ENCODE measurements around the gene SDK1.
"Not testable (repeated sequence)": the region's sequence is repeated elsewhere in the genome, so short reads cannot be mapped to it uniquely, and the experiment has no call there.

The SDK1 gene

GRCh38 chr7:3582145-3582544 lies 281.1 kb downstream of the SDK1 start:
- not testable (repeated sequence) for DNase-seq (ENCODE audit: low read depth in 2 of 2)

GRCh38 chr7:3585826-3586225 lies 284.8 kb downstream of the SDK1 start:
- no peak for DNase-seq (ENCODE audit: low read depth in 2 of 2)

- no peak for DNase-seq (ENCODE audit: low read depth in 2 of 2)
These were observed 287.3 kb downstream of the SDK1 start for GRCh38 chr7:3588341-3588740.

GRCh38 chr7:3589752-3590151 lies 288.7 kb downstream of the SDK1 start:
- DNase-seq (ENCODE audit: low read depth in 2 of 2) = no peak

- no peak for DNase-seq (ENCODE audit: low read depth in 2 of 2)
These were observed 290.2 kb downstream of the SDK1 start for GRCh38 chr7:3591219-3591618.

DNA sequence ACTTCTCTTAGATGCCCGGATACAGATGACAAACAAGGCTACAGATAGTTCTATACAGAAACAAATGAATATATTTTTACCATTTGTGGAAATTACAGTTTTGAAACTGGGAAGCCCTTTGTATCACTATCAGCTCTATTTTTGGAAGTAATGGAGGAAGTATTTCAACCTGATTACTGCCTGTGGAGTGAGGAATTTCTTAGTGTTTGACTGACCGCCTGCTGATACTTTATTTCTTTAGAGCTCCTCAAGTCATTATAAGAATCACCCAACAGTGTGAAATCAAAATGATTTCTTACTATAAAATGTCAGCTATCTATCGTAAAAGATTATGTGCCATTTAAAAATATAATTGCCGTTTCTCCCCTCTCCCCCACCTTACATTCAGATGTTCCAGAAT lies 290.9 kb downstream of the SDK1 start:
- DNase-seq (ENCODE audit: low read depth in 2 of 2) = no peak

DNA sequence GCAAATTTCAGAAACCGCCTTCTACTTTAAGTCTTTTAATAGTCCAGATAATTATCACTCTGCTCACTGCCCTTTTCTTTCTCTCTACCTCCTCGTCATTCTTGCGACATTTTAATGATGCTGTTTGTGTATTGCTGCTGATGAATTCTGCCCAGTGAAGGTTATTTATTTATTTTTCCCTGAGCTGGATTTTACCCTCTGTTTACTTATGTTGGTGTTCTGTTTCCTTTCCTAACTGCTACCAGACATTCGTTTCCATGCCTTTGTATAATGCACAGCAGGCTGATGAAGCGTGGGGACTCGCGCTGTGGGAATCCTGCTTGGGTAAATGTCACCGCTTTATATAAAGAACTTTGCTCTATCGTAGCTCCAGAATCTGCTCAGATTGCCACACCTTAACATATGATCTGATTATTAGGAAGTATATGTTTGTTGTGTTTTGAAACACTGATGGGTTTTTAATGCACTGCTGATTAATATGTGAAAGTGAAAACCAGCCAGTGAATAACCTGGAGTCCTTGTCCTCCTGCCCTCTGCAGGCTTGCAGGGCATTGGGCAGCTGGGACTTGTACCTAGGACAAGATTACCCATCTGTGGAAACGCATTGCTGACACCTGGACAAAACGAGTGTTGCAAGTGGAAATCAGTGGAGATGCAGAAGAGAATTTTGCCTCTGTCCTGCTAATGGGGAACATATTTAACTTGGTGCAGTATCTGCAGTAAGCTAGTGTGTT lies 291.5 kb downstream of the SDK1 start:
- no peak for DNase-seq (ENCODE audit: low read depth in 2 of 2)

GRCh38 chr7:3594901-3595300 lies 293.8 kb downstream of the SDK1 start:
- no peak for DNase-seq (ENCODE audit: low read depth in 2 of 2)

DNA sequence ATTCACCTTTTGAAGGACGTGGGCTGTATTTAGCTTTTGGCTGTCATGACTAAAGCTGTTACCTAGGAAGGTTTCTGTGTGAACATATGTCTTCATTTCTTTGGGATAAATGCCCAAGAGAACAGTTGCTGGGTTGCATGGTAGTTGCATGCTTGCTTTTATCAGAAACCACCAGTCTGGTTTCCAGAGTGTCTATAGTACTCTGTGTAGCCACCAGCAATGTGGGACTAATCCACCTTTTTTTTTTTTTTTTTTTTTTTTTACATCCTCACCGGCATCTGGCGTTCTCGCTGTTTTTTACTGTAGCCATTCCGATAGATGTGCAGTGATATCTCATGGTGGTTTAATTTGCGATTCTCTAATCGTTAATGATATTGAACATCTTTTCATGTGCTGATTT lies 297.8 kb downstream of the SDK1 start:
- DNase-seq (ENCODE audit: low read depth in 2 of 2) = no peak

DNA sequence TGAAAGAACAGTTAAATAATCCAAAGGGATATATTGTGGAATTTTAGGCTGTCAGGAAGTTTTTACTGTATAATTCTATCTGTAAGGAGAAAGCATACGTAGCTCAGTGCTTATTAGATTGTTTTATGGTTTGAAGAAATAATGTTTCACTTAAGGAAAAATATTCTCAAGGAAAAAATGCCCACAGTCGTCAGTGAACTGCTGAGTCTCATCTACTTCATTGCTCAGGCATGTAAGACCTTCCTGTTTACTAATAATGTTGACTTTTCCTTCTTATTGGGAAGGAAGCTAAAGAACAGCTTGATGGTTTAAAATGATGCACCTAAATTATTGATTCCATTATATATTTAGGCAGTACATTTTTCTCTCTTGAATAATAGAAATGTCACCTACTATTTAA lies 304.2 kb downstream of the SDK1 start:
- DNase-seq (ENCODE audit: low read depth in 2 of 2) = no peak

DNA sequence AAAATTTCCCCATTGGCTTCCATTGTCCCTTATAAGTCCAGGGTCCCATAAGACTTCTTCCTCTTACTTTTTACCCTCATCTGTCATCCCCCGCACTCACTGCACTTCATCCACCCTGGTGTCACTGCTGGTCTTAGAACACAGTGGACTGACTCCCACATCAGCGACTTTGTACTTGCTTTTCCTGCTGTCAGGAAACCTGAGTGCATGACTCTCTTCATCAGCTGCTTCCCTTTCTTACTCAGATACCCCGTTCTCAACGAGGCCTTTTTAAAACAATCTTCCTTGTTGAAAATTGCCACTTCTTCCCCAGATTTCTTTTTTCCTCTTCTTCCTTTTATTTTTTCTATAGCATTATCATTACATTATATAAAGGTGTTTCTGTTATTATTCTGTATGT lies 305.4 kb downstream of the SDK1 start:
- DNase-seq (ENCODE audit: low read depth in 2 of 2) = no peak

DNA sequence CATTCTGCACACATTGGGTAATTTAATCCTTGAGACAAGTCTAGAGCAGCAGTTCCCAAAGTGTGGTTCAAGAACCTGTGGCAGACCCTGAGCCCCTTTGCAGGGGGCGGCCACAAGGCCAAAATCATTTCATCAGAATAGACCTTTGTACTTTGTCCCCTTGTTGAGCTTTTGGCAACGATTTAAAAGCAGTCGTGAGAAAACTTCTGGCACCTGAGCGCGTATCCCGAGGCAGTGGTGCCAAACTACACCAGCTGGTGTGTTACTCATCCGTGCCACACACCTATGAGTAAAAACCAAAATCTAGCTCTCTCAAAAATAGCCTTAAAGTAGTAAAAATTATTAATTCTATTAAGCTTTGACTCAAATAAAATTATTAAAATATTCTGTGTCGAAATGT lies 306.8 kb downstream of the SDK1 start:
- DNase-seq (ENCODE audit: low read depth in 2 of 2) = no peak

GRCh38 chr7:3616306-3616705 lies 315.3 kb downstream of the SDK1 start:
- no peak for DNase-seq (ENCODE audit: low read depth in 2 of 2)

DNA sequence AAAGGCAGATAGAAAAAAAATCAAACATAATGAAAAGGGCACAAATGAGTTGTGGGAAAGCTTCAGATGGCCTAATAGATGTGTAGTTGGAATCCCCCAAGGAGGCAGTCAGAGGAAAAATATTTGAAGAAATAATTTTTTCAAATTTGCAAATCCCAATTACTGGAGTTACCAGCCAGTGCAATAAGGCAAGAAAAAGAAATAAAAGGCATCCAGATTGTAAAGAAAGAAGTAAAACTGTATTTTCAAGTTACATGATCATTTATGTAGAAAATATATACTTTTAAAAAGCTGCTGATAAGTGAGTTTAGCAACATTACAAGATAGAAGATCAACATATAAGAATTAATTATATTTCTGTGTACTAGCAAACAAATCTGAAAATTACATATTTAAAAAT lies 329.0 kb downstream of the SDK1 start:
- DNase-seq (ENCODE audit: low read depth in 2 of 2) = no peak

DNA sequence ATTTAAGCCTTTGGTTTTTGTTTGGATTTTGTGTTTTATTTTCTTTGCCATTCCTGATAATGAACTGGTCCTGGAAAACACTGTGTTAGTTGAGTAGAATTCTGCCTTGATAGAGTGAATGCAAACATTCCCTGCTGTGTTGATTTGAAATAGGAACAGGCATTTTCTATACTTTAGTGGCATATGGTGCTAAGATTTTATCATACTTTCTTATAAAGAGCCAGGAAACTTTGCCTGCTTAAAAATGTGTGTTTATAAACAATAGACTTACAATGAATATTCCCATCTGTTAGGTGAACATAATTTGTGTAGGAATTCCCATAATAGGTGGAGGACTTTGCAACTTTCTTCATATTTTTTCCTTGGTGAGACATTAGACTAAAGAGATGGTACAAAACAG lies 333.3 kb downstream of the SDK1 start:
- DNase-seq (ENCODE audit: low read depth in 2 of 2) = no peak

DNA sequence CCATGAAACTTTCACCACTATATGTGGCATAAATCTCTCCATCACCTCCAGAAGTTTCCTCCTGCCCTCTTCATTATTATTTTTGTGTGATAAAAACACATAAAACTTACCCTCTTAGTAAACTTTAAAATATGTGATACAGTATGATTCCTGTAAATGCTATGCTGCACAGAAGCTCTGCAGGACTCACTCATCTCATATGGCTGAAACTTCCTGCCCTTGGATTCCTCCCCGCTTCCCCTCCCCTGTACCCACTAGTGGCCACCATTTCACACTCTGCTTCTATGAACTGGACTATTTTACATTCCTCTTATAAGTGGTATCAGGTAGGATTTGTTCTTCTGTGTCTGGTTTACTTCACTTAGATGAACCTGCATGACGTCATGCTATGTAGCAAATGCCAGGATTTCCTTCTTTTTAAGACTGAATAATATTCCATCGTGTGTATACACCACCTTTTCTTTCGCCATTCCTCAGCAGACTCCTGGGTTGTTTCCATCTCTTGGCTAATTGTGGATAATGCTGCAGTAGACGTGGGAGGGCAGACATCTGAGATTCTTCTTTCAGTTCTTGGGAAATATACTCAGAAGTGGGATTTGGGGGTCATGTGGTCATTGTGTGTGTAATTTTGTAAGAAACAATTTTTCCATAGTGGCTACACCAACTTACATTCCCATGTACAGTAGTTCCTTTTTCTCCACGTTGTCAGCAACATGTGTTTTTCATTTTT lies 335.2 kb downstream of the SDK1 start:
- DNase-seq (ENCODE audit: low read depth in 2 of 2) = no peak

DNA sequence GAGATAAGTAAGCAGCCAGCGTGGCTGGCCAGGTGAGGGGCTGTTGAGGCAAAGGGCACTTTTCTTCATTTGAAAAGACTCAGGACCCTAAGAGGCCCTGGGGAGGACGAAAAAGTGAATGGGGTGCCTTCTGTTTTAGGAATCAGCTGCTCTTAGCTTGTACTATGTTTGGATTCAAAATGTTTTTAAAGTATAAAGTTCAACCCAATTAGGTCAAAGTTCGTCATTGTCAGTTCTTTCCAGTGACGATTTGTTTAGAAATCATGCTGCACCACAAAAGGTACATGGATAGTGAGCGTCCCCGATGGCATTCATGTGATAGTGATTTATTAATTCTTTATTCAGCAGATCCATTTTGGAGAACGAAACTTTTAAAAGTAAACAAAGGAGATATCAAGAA lies 338.2 kb downstream of the SDK1 start:
- DNase-seq (ENCODE audit: low read depth in 2 of 2) = no peak

- DNase-seq (ENCODE audit: low read depth in 2 of 2) = no peak
These were observed 340.5 kb downstream of the SDK1 start for GRCh38 chr7:3641582-3641981.

GRCh38 chr7:3643091-3643490 lies 342.0 kb downstream of the SDK1 start:
- no peak for DNase-seq (ENCODE audit: low read depth in 2 of 2)

- DNase-seq (ENCODE audit: low read depth in 2 of 2) = no peak
These were observed 347.2 kb downstream of the SDK1 start for GRCh38 chr7:3648276-3648675.

DNA sequence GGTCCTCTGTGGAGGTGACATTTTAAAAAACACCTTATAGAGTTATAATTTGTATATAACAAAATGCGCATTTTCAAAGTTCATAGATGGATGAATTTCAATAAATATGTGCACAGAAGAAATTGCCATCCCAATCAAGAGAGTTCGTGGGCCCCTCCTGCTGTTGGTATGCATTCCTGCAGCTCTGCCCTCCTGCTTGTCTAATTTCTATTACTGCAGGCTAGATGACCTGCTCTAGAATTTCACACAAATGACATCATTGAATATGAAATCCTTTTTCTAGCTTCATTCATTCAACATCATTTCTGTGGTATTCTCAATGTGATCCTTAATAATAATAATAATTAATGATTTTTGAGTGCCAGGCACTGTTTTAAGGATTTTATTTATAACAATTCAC lies 348.2 kb downstream of the SDK1 start:
- DNase-seq (ENCODE audit: low read depth in 2 of 2) = no peak

- DNase-seq (ENCODE audit: low read depth in 2 of 2) = no peak
These were observed 348.8 kb downstream of the SDK1 start for GRCh38 chr7:3649678-3650440.

DNA sequence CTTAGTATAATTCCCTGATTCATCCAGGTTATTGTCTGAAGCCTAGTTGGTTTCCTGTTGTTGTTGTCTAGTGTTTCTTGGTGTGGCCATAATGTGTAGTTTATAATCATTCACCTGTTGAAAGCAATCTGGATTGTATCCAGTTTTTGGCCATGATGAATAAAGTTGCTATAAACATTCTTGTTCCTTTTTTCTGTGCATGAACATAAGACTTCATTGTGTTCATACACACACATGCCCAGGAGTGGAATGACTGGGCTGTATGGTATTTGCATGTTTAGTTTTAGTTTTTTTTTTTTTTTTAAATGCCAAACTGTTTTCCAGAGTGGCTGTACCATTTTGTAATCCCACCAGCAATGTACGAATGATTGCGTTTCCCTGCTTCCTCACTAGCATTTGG lies 349.8 kb downstream of the SDK1 start:
- no peak for DNase-seq (ENCODE audit: low read depth in 2 of 2)
